H9 (cell line): Measurements from ENCODE around the gene SOX18. TPM values are rescaled to one million over a fixed set of nuclear protein-coding genes. Genes with fewer than 3 reads are reported as not detected.
A peak's percentile ranks its signal among the peaks of the same experiment; 100 is the strongest.

Source experiments
- DNase-seq: peaks from one replicate; pipeline ENCODE4 v3.0.0-alpha.2; 2017
- H2AFZ ChIP-seq: one replicate; pipeline ENCODE4 v1.6.1; 2013; ENCODE audit warnings: mild to moderate bottlenecking, low read length, control low read depth, moderate library complexity
- H2AK5ac ChIP-seq: 2 replicates; pipeline ENCODE4 v1.6.1; 2013; ENCODE audit warnings: low read length, control low read depth, mixed read lengths; ENCODE audit not compliant: insufficient read length
- H2BK120ac ChIP-seq: one replicate; pipeline ENCODE4 v1.6.1; 2013; ENCODE audit warnings: low read depth, mild to moderate bottlenecking, low read length, control low read depth, inconsistent platforms; ENCODE audit not compliant: poor library complexity, severe bottlenecking
- H2BK12ac ChIP-seq: 2 replicates; pipeline ENCODE4 v1.6.1; 2013; ENCODE audit warnings: low read length, control low read depth, mixed read lengths, low read depth; ENCODE audit not compliant: insufficient read length
- H2BK15ac ChIP-seq: 2 replicates; pipeline ENCODE4 v1.6.1; 2013; ENCODE audit warnings: low read depth, low read length, control low read depth
- H2BK20ac ChIP-seq: one replicate; pipeline ENCODE4 v1.6.1; 2013; ENCODE audit warnings: low read depth, mild to moderate bottlenecking, low read length, control low read depth, inconsistent platforms; ENCODE audit not compliant: poor library complexity, severe bottlenecking
- H2BK5ac ChIP-seq: 2 replicates; pipeline ENCODE4 v1.6.1; 2013; ENCODE audit warnings: low read length, control low read depth, mixed read lengths; ENCODE audit not compliant: insufficient read length
- H3K14ac ChIP-seq: 2 replicates; pipeline ENCODE4 v1.6.1; 2013; ENCODE audit warnings: low read length, control low read depth; ENCODE audit not compliant: insufficient read depth
- H3K18ac ChIP-seq: 2 replicates; pipeline ENCODE4 v1.6.1; 2013; ENCODE audit warnings: low read depth, mild to moderate bottlenecking, mixed read lengths, low read length, control low read depth; ENCODE audit not compliant: insufficient read length
- H3K23ac ChIP-seq: 2 replicates; pipeline ENCODE4 v1.6.1; 2013; ENCODE audit warnings: low read length, control low read depth, mixed read lengths, low read depth; ENCODE audit not compliant: insufficient read length
- H3K23me2 ChIP-seq: 2 replicates; pipeline ENCODE4 v1.6.1; 2013; ENCODE audit warnings: low read depth, mild to moderate bottlenecking, mixed read lengths, low read length, control low read depth; ENCODE audit not compliant: insufficient read length, poor library complexity, severe bottlenecking
- H3K27ac ChIP-seq: 2 replicates; pipeline ENCODE4 v1.5.1; 2013; ENCODE audit warnings: low read length, control low read depth, mixed read lengths, low read depth; ENCODE audit not compliant: insufficient read length
- H3K27me3 ChIP-seq: 2 replicates; pipeline ENCODE4 v1.6.1; 2013; ENCODE audit warnings: low read length, control low read depth, inconsistent platforms; ENCODE audit not compliant: insufficient read depth
- H3K4ac ChIP-seq: 2 replicates; pipeline ENCODE4 v1.6.1; 2013; ENCODE audit warnings: low read depth, mild to moderate bottlenecking, control low read depth, inconsistent platforms, low read length, moderate library complexity
- H3K4me1 ChIP-seq: 2 replicates; pipeline ENCODE4 v1.6.1; 2013; ENCODE audit warnings: low read length, control low read depth, inconsistent platforms; ENCODE audit not compliant: insufficient read depth
- H3K4me2 ChIP-seq: 2 replicates; pipeline ENCODE4 v1.6.1; 2013; ENCODE audit warnings: low read length, control low read depth, mixed read lengths; ENCODE audit not compliant: insufficient read length, insufficient read depth
- H3K56ac ChIP-seq: 2 replicates; pipeline ENCODE4 v1.6.1; 2013; ENCODE audit warnings: low read depth, mild to moderate bottlenecking, mixed read lengths, low read length, control low read depth; ENCODE audit not compliant: insufficient read length
- H3K79me1 ChIP-seq: 2 replicates; pipeline ENCODE4 v1.6.1; 2013; ENCODE audit warnings: low read depth, mild to moderate bottlenecking, moderate library complexity, low read length, control low read depth, inconsistent platforms; ENCODE audit not compliant: insufficient read depth, poor library complexity, severe bottlenecking
- H3K79me2 ChIP-seq: 2 replicates; pipeline ENCODE4 v1.6.1; 2013; ENCODE audit warnings: low read length, control low read depth, inconsistent platforms; ENCODE audit not compliant: insufficient read depth
- H3K9ac ChIP-seq: 2 replicates; pipeline ENCODE4 v1.6.1; 2013; ENCODE audit warnings: low read length, control low read depth, mixed read lengths; ENCODE audit not compliant: insufficient read length; ENCODE audit errors: extremely low read depth
- H3K9me3 ChIP-seq: one replicate; pipeline ENCODE4 v1.6.1; 2013; ENCODE audit warnings: low read depth, low read length, inconsistent platforms; ENCODE audit not compliant: control insufficient read depth
- H3T11ph ChIP-seq: one replicate; pipeline ENCODE4 v1.6.1; 2013; ENCODE audit warnings: mild to moderate bottlenecking, low read length, control low read depth, inconsistent platforms
- H4K20me1 ChIP-seq: one replicate; pipeline ENCODE4 v1.6.1; 2013; ENCODE audit not compliant: control insufficient read depth, insufficient read length, insufficient read depth
- H4K5ac ChIP-seq: 2 replicates; pipeline ENCODE4 v1.6.1; 2013; ENCODE audit warnings: low read depth, mild to moderate bottlenecking, mixed read lengths, low read length, control low read depth; ENCODE audit not compliant: insufficient read length
- H4K8ac ChIP-seq: replicated peaks from 2 replicates; pipeline ENCODE4 v1.6.1; 2013; ENCODE audit warnings: low read length, control low read depth, mixed read lengths, low read depth; ENCODE audit not compliant: insufficient read length
- H4K91ac ChIP-seq: 2 replicates; pipeline ENCODE4 v1.6.1; 2013; ENCODE audit warnings: low read depth, mild to moderate bottlenecking, moderate library complexity, mixed read lengths, low read length, control low read depth; ENCODE audit not compliant: insufficient read length
- H3K27ac Mint-ChIP-seq, 3 experiments: 2 replicates in 2 of 3; 3 replicates in 1 of 3; pipeline ENCODE4 v1.8.0; 2020 to 2021; ENCODE audit warnings: mixed read lengths in 3 of 3, mild to moderate bottlenecking in 1 of 3, moderate library complexity in 1 of 3
- H3K27me3 Mint-ChIP-seq: 2 replicates; pipeline ENCODE4 v1.8.0; 2021; ENCODE audit warnings: low read depth, mild to moderate bottlenecking, moderate library complexity, mixed read lengths
- H3K36me3 Mint-ChIP-seq, 3 experiments: 2 replicates in 2 of 3; 3 replicates in 1 of 3; pipeline ENCODE4 v1.8.0; 2020 to 2021; ENCODE audit warnings: low read depth in 3 of 3, mixed read lengths in 3 of 3; ENCODE audit not compliant: insufficient read depth in 1 of 3
- H3K4me1 Mint-ChIP-seq, 2 experiments: 2 replicates each; pipeline ENCODE4 v1.8.0; 2020; ENCODE audit warnings: mixed read lengths in 2 of 2
- H3K4me3 Mint-ChIP-seq, 2 experiments: 2 replicates in 1 of 2; 3 replicates in 1 of 2; pipeline ENCODE4 v1.8.0; 2020 to 2021; ENCODE audit warnings: mild to moderate bottlenecking in 2 of 2, mixed read lengths in 2 of 2, moderate library complexity in 1 of 2
- H3K9me3 Mint-ChIP-seq, 2 experiments: 2 replicates in 1 of 2; 3 replicates in 1 of 2; pipeline ENCODE4 v1.8.0; 2020; ENCODE audit warnings: mild to moderate bottlenecking in 2 of 2, mixed read lengths in 2 of 2, moderate library complexity in 1 of 2
- CTCF ChIP-seq: fragments of 200-600 bp; sonication (generic); conservative IDR thresholded peaks from 3 replicates; pipeline ENCODE4 v1.8.0; 2021; ENCODE audit warnings: antibody characterized with exemption, mild to moderate bottlenecking
- WGBS: extraction: QIAGEN DNeasy Blood & Tissue Kit; methylation state at CpG from one replicate; pipeline ENCODE4 v1.1.7; 2013; ENCODE audit warnings: missing lambda C conversion rate, low lambda C conversion rate, mixed read lengths; ENCODE audit not compliant: insufficient read length; ENCODE audit errors: extremely low coverage; 5-methylcytosine and 5-hydroxymethylcytosine counted together
- total RNA-seq: library from RNA; stranded (reverse); gene quantifications from 2 replicates; pipeline ENCODE4 v1.2.1, GENCODE V29; 2021

Gene SOX18
- total RNA-seq, 1 experiment from 2014 or later: 2.0 TPM

GRCh38 chr20:64052987-64053840 is 3.8 kb upstream of the SOX18 start:
- no peak for DNase-seq
- H3K56ac ChIP-seq: no peak overlapping the region
- no peaks in the 10 kb centered on the region for H3K79me1 ChIP-seq
- H2BK5ac ChIP-seq: no peak overlapping the region
- no peaks in the 10 kb centered on the region for H3K9me3 ChIP-seq
- H4K91ac ChIP-seq: no peak overlapping the region
- H2AFZ ChIP-seq: no peak overlapping the region
- H2BK15ac ChIP-seq: no peak overlapping the region
- peaks cover 6% of the 10 kb centered on the region; the same call in 1 of the 2 replicates for H3K27me3 ChIP-seq
- H3K9ac ChIP-seq: no peak overlapping the region
- no peaks in the 10 kb centered on the region; a peak in 1 of 7 replicates for H3K36me3 Mint-ChIP-seq
- no peak overlapping the region for H3K23ac ChIP-seq
- H3K27ac Mint-ChIP-seq: peak overlapping the region in 2 of 3 experiments; percentile 3 to 39; a peak in 2 of 7 replicates
- no peaks in the 10 kb centered on the region for H3K4me1 ChIP-seq
- WGBS: no CpG with 5 or more reads among the region's 33 CpGs
- no peaks in the 10 kb centered on the region; a peak in 1 of 5 replicates for H3K9me3 Mint-ChIP-seq
- no peak overlapping the region for H4K5ac ChIP-seq
- H3K4me2 ChIP-seq: no peak overlapping the region
- H3K18ac ChIP-seq: no peak overlapping the region
- no peak overlapping the region for H2BK20ac ChIP-seq
- no peaks in the 10 kb centered on the region for H3K79me2 ChIP-seq
- no peak overlapping the region for H3T11ph ChIP-seq
- H3K4me1 Mint-ChIP-seq: peaks cover 21 to 29% of the 10 kb centered on the region in 2 experiments
- no peak overlapping the region for H3K27ac ChIP-seq
- H2BK120ac ChIP-seq: no peak overlapping the region
- H3K23me2 ChIP-seq: no peaks in the 10 kb centered on the region
- H2BK12ac ChIP-seq: no peak overlapping the region
- no peak overlapping the region; a peak in 2 of 5 replicates for H3K4me3 Mint-ChIP-seq
- H3K27me3 Mint-ChIP-seq: peaks cover 37% of the 10 kb centered on the region
- H4K8ac ChIP-seq: no peak overlapping the region
- H2AK5ac ChIP-seq: no peak overlapping the region
- no peak for TF ChIP-seq CTCF
- H3K14ac ChIP-seq: no peak overlapping the region
- no peaks in the 10 kb centered on the region for H4K20me1 ChIP-seq
- no peak overlapping the region for H3K4ac ChIP-seq
